Fibroblast of lung (primary cell): Measurements from ENCODE around the gene WARS2. TPM values are rescaled to one million over a fixed set of nuclear protein-coding genes. Genes with fewer than 3 reads are reported as not detected.

Experiments used
- DNase-seq, 2 donors: peaks; one replicate each; pipeline versions ENCODE4 v3.0.0 to v3.0.0-alpha.2; 2010; ENCODE audit warnings: low read depth in 2 of 2
- H2AFZ ChIP-seq: 2 replicates; pipeline ENCODE4 v1.5.1; 2012; ENCODE audit warnings: low read length, control low read depth, inconsistent platforms
- H3K27ac ChIP-seq: 2 replicates; pipeline ENCODE4 v1.5.1; 2011; ENCODE audit warnings: low read length, control low read depth; ENCODE audit not compliant: insufficient read depth
- H3K27me3 ChIP-seq: 2 replicates; pipeline ENCODE4 v1.5.1; 2011; ENCODE audit warnings: mild to moderate bottlenecking, low read length; ENCODE audit not compliant: control insufficient read depth, insufficient read depth
- H3K36me3 ChIP-seq: 2 replicates; pipeline ENCODE4 v1.5.1; 2011; ENCODE audit warnings: low read length; ENCODE audit not compliant: control insufficient read depth, insufficient read depth
- H3K4me1 ChIP-seq: 2 replicates; pipeline ENCODE4 v1.5.1; 2011; ENCODE audit warnings: low read length; ENCODE audit not compliant: control insufficient read depth, insufficient read depth; ENCODE audit errors: extremely low read depth
- H3K4me2 ChIP-seq: 2 replicates; pipeline ENCODE4 v1.5.1; 2011; ENCODE audit warnings: low read length, control low read depth; ENCODE audit not compliant: insufficient read depth; ENCODE audit errors: extremely low read depth
- H3K4me3 ChIP-seq, 4 experiments: fragments of 200-600 bp in 1 of 4; sonication (generic) in 1 of 4; replicated peaks in 1 of 4; 2 replicates each; pipeline ENCODE4 v1.5.1; 2011 to 2016; ENCODE audit warnings: low read length in 4 of 4, low read depth in 3 of 4, mild to moderate bottlenecking in 3 of 4, control low read depth in 2 of 4, inconsistent platforms in 1 of 4, mixed read lengths in 1 of 4; ENCODE audit not compliant: insufficient read depth in 1 of 4; ENCODE audit errors: control extremely low read depth in 1 of 4
- H3K79me2 ChIP-seq: 2 replicates; pipeline ENCODE4 v1.5.1; 2012; ENCODE audit warnings: mild to moderate bottlenecking, low read length, inconsistent platforms; ENCODE audit not compliant: control insufficient read depth, insufficient read depth
- H3K9ac ChIP-seq: 2 replicates; pipeline ENCODE4 v1.5.1; 2011; ENCODE audit warnings: mild to moderate bottlenecking, low read length, control low read depth; ENCODE audit not compliant: insufficient read depth
- H3K9me3 ChIP-seq: 2 replicates; pipeline ENCODE4 v1.5.1; 2012; ENCODE audit warnings: low read depth, low read length; ENCODE audit not compliant: control insufficient read depth, insufficient read depth
- H4K20me1 ChIP-seq: 2 replicates; pipeline ENCODE4 v1.5.1; 2011; ENCODE audit warnings: low read length; ENCODE audit not compliant: control insufficient read depth, insufficient read depth; ENCODE audit errors: extremely low read depth
- CTCF ChIP-seq, 2 donors: IDR thresholded peaks in 1 of 2; conservative IDR thresholded peaks in 1 of 2; 1 replicate in 1 of 2; 2 replicates in 1 of 2; pipeline ENCODE4 v1.5.1; 2011 to 2012; ENCODE audit warnings: low read length in 2 of 2, control low read depth in 1 of 2, inconsistent platforms in 1 of 2, low read depth in 1 of 2, mild to moderate bottlenecking in 1 of 2
- EZH2 ChIP-seq: IDR thresholded peaks from 2 replicates; pipeline ENCODE4 v1.5.1; 2012; ENCODE audit warnings: low read length, control low read depth, mild to moderate bottlenecking; ENCODE audit errors: missing control alignments
- polyA plus RNA-seq, 2 donors: library from polyadenylated mRNA; depleted of rRNA in 1 of 2; stranded (reverse) in 1 of 2; unstranded in 1 of 2; fragments of >200 nt; gene quantifications; 2 replicates each; pipeline ENCODE4 v1.2.1, GENCODE V29; 2011 to 2012; ENCODE audit warnings: missing spikeins in 1 of 2
- total RNA-seq: library from RNA; depleted of rRNA; stranded (reverse); fragments of >200 nt; gene quantifications from 2 replicates; pipeline ENCODE4 v1.2.1, GENCODE V29; 2014

Gene WARS2
- total and polyA plus RNA-seq, 2 donors (not counting 1 experiment from before 2014, with no cell fraction given): 13.3 to 20.3 TPM

- H3K79me2 ChIP-seq: no peaks in the 10 kb centered on the region
- TF ChIP-seq EZH2 (no peak), CTCF (conservative IDR thresholded peaks at IDR 0.05 in 1 of 2, IDR thresholded peaks at IDR 0.05 in 1 of 2; ENCODE audit: low read depth in 1 of 2, low read length in 2 of 2) (no peak)
- H2AFZ ChIP-seq: no peak overlapping the region
- H3K27me3 ChIP-seq: no peaks in the 10 kb centered on the region
- H3K4me2 ChIP-seq: no peak overlapping the region
- no peak overlapping the region for H3K27ac ChIP-seq
- H3K36me3 ChIP-seq: no peaks in the 10 kb centered on the region
- H4K20me1 ChIP-seq: no peaks in the 10 kb centered on the region
- DNase-seq: peak; percentile 1 to 11
- no peaks in the 10 kb centered on the region for H3K9me3 ChIP-seq
- H3K4me1 ChIP-seq: no peaks in the 10 kb centered on the region
- no peak overlapping the region for H3K4me3 ChIP-seq
- no peak overlapping the region for H3K9ac ChIP-seq
These were observed 46.0 kb upstream of the WARS2 start for GRCh38 chr1:119186471-119186870.

GRCh38 chr1:119184972-119185371, 44.5 kb upstream of the WARS2 start:
- Histone ChIP-seq H2AFZ (no peak overlapping the region), H3K9ac (no peak overlapping the region), H3K27me3 (no peaks in the 10 kb centered on the region), H3K27ac (no peak overlapping the region), H3K9me3 (no peaks in the 10 kb centered on the region), H3K4me3 (no peak overlapping the region), H4K20me1 (no peaks in the 10 kb centered on the region), H3K4me1 (no peaks in the 10 kb centered on the region), H3K79me2 (no peaks in the 10 kb centered on the region), H3K36me3 (no peaks in the 10 kb centered on the region), H3K4me2 (no peak overlapping the region)
- DNase-seq: no peak
- peak in 1 of 2 donors; percentile 1 for TF ChIP-seq CTCF (conservative IDR thresholded peaks at IDR 0.05 in 1 of 2, IDR thresholded peaks at IDR 0.05 in 1 of 2; ENCODE audit: low read depth in 1 of 2, low read length in 2 of 2)
- TF ChIP-seq EZH2: no peak

- Histone ChIP-seq H3K4me3 (no peak overlapping the region), H3K4me2 (no peak overlapping the region), H4K20me1 (no peaks in the 10 kb centered on the region), H3K4me1 (no peaks in the 10 kb centered on the region), H3K9ac (no peak overlapping the region), H3K27ac (no peak overlapping the region), H3K9me3 (no peaks in the 10 kb centered on the region), H3K27me3 (no peaks in the 10 kb centered on the region), H2AFZ (no peak overlapping the region), H3K79me2 (no peaks in the 10 kb centered on the region), H3K36me3 (no peaks in the 10 kb centered on the region)
- no peak for DNase-seq
- TF ChIP-seq EZH2: no peak
- no peak for TF ChIP-seq CTCF (conservative IDR thresholded peaks at IDR 0.05 in 1 of 2, IDR thresholded peaks at IDR 0.05 in 1 of 2; ENCODE audit: low read depth in 1 of 2, low read length in 2 of 2)
These were observed 40.8 kb upstream of the WARS2 start for GRCh38 chr1:119181218-119181617.
